HUES48 (cell line): ENCODE results near the gene ANKRD52.
"Not testable (repeated sequence)": the region's sequence is repeated elsewhere in the genome, so short reads cannot be mapped to it uniquely, and the experiment has no call there.

Experiments used
- H3K27ac ChIP-seq: one replicate; pipeline ENCODE4 v1.7.0; 2013; ENCODE audit warnings: low read depth, low read length, inconsistent platforms
- H3K27me3 ChIP-seq: 2 replicates; pipeline ENCODE4 v1.6.1; 2013; ENCODE audit warnings: mild to moderate bottlenecking, low read length; ENCODE audit not compliant: control insufficient read depth, insufficient read depth
- H3K36me3 ChIP-seq: 2 replicates; pipeline ENCODE4 v1.6.1; 2013; ENCODE audit warnings: low read length; ENCODE audit not compliant: control insufficient read depth, insufficient read depth
- H3K4me1 ChIP-seq: 2 replicates; pipeline ENCODE4 v1.6.1; 2013; ENCODE audit warnings: mild to moderate bottlenecking, low read length; ENCODE audit not compliant: control insufficient read depth, insufficient read depth
- H3K4me3 ChIP-seq: 2 replicates; pipeline ENCODE4 v1.5.1; 2013; ENCODE audit warnings: mild to moderate bottlenecking, low read depth, low read length
- H3K9ac ChIP-seq: 2 replicates; pipeline ENCODE4 v1.6.1; 2013; ENCODE audit warnings: mild to moderate bottlenecking, low read depth, low read length, moderate library complexity
- H3K9me3 ChIP-seq: 2 replicates; pipeline ENCODE4 v1.6.1; 2013; ENCODE audit warnings: low read length; ENCODE audit not compliant: control insufficient read depth, insufficient read depth

The ANKRD52 gene

DNA sequence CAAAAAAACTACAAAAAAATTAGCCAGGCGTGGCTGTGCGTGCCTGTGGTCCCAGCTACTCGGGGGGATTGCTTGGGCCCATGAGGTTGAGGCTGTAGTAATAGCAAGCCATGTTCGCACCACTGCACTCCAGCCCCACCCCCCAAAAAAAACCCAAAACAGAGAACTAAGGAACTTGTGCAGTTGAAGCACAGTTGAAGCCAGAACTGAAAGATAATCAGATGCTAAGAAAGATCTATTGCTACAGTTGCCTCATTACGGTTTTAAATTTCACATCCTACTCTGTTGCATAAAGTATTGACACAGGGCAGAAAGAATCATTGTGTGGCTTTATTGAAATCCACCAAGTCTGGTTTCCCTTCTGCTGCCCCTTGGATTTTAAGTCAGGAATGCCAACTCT, 38.1 kb upstream of the ANKRD52 start:
- Histone ChIP-seq H3K9me3 (no peaks in the 10 kb centered on the region), H3K36me3 (peaks cover 35% of the 10 kb centered on the region), H3K4me1 (peaks cover 12% of the 10 kb centered on the region), H3K4me3 (no peak overlapping the region), H3K27ac (no peak overlapping the region), H3K9ac (no peak overlapping the region), H3K27me3 (no peaks in the 10 kb centered on the region)

- H3K9ac ChIP-seq: no peak overlapping the region
- H3K27ac ChIP-seq: no peak overlapping the region
- peaks cover 47% of the 10 kb centered on the region for H3K36me3 ChIP-seq
- H3K27me3 ChIP-seq: no peaks in the 10 kb centered on the region
- no peak overlapping the region for H3K4me3 ChIP-seq
- no peaks in the 10 kb centered on the region for H3K4me1 ChIP-seq
- H3K9me3 ChIP-seq: no peaks in the 10 kb centered on the region
Observed at GRCh38 chr12:56293795-56294194, 35.6 kb upstream of the ANKRD52 start.

DNA sequence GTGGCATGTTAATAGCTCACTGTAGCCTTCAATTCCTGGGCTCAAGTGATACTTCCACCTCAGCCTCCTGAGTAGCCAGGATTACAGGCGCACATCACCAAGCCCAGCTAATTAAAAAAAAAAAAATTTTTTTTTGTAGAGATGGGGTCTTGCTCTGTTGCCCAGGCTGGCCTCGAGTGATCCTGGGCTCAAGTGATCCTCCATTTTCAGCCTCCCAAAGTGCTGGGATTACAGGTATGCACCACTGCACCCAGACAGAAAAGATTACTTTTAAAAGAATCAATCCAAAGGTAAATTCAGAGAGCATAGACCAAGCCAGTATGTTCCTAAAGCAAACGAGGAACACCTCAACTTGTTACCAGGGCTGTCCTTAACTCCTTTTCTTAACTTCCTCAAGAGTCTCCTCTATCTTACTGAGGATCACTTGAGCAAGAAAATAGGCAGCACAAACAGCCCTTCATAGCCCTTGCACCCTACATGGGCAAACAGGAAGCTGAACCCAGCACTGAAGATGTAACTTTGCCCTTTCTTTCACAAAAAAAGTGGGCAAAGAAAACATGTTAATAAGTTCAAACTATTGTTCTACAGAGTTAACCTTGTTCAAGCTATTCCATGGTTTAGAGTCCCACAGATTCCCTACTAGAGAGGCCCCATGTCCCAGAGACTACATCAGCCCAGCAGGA, 30.7 kb upstream of the ANKRD52 start:
- Histone ChIP-seq H3K27me3 (no peaks in the 10 kb centered on the region), H3K9ac (no peak overlapping the region), H3K9me3 (no peaks in the 10 kb centered on the region), H3K4me1 (peaks cover 6% of the 10 kb centered on the region), H3K36me3 (peaks cover 46% of the 10 kb centered on the region), H3K27ac (no peak overlapping the region), H3K4me3 (no peak overlapping the region)

- no peak overlapping the region for H3K27ac ChIP-seq
- H3K9ac ChIP-seq: no peak overlapping the region
- H3K36me3 ChIP-seq: peaks cover 61% of the 10 kb centered on the region
- no peak overlapping the region for H3K4me3 ChIP-seq
- peaks cover 6% of the 10 kb centered on the region for H3K4me1 ChIP-seq
- no peaks in the 10 kb centered on the region for H3K27me3 ChIP-seq
- H3K9me3 ChIP-seq: no peaks in the 10 kb centered on the region
Observed at GRCh38 chr12:56286044-56286830, 28.1 kb upstream of the ANKRD52 start.

DNA sequence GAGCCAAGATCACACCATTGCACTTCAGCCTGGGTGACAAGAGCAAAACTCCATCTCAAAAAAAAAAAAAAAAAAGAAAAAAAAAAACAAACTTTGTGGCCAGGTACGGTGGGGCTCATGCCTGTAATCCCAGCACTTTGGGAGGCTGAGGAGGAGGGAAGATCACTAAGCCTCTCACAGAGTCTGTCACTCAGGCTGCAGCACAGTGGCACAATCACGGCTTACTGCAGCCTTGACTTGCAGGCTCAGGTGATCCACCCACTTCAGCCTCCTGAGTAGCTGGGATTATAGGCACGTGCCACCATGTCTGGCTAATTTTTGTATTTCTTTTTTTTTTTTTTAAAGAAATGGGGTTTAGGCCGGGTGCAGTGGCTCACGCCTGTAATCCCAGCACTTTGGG, 26.1 kb upstream of the ANKRD52 start:
- H3K9me3 ChIP-seq, H3K4me3 ChIP-seq, H3K27ac ChIP-seq, H3K27me3 ChIP-seq, H3K9ac ChIP-seq, H3K4me1 ChIP-seq: not testable (repeated sequence)
- H3K36me3 ChIP-seq: peaks cover 67% of the 10 kb centered on the region

DNA sequence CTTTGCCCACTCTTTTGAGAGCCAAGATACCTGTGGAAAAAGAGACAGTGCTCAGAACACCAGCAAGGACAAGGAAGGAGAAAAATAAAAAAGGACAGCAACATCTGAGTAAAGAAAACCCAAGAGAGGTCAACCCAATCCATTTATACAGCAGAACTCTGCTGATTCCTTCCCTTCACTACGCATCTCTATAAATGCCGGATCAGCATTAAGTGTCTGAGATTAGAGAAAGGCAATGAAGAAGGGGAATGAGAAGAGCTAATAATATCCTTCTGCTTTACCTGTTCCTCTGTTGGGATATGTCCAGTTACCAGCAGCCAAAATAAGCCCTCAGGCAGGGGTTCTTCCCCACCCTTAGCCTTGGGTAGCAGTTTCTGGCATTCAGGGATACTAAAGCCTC, 24.4 kb upstream of the ANKRD52 start:
- Histone ChIP-seq H3K9ac (no peak overlapping the region), H3K4me3 (no peak overlapping the region), H3K27me3 (no peaks in the 10 kb centered on the region), H3K4me1 (peaks cover 6% of the 10 kb centered on the region), H3K9me3 (no peaks in the 10 kb centered on the region), H3K36me3 (peaks cover 84% of the 10 kb centered on the region), H3K27ac (no peak overlapping the region)

GRCh38 chr12:56282030-56282429, 23.8 kb upstream of the ANKRD52 start:
- no peak overlapping the region for H3K27ac ChIP-seq
- H3K9me3 ChIP-seq: no peaks in the 10 kb centered on the region
- H3K4me1 ChIP-seq: peaks cover 6% of the 10 kb centered on the region
- H3K27me3 ChIP-seq: no peaks in the 10 kb centered on the region
- no peak overlapping the region for H3K4me3 ChIP-seq
- H3K9ac ChIP-seq: no peak overlapping the region
- H3K36me3 ChIP-seq: peaks cover 87% of the 10 kb centered on the region

- no peaks in the 10 kb centered on the region for H3K4me1 ChIP-seq
- no peaks in the 10 kb centered on the region for H3K9me3 ChIP-seq
- H3K27me3 ChIP-seq: no peaks in the 10 kb centered on the region
- H3K9ac ChIP-seq: no peak overlapping the region
- no peak overlapping the region for H3K27ac ChIP-seq
- peaks cover 86% of the 10 kb centered on the region for H3K36me3 ChIP-seq
- H3K4me3 ChIP-seq: no peak overlapping the region
Observed at GRCh38 chr12:56280849-56281248, 22.7 kb upstream of the ANKRD52 start.

- Histone ChIP-seq H3K9me3 (no peaks in the 10 kb centered on the region), H3K4me3 (no peak overlapping the region), H3K27ac (no peak overlapping the region), H3K27me3 (no peaks in the 10 kb centered on the region), H3K4me1 (no peaks in the 10 kb centered on the region), H3K9ac (no peak overlapping the region), H3K36me3 (peaks cover 92% of the 10 kb centered on the region)
Observed at GRCh38 chr12:56278905-56279304, 20.7 kb upstream of the ANKRD52 start.

GRCh38 chr12:56274299-56274698, 16.1 kb upstream of the ANKRD52 start:
- no peak overlapping the region for H3K9ac ChIP-seq
- peaks cover 92% of the 10 kb centered on the region for H3K36me3 ChIP-seq
- no peak overlapping the region for H3K27ac ChIP-seq
- H3K9me3 ChIP-seq: no peaks in the 10 kb centered on the region
- H3K4me3 ChIP-seq: no peak overlapping the region
- no peaks in the 10 kb centered on the region for H3K4me1 ChIP-seq
- H3K27me3 ChIP-seq: no peaks in the 10 kb centered on the region

DNA sequence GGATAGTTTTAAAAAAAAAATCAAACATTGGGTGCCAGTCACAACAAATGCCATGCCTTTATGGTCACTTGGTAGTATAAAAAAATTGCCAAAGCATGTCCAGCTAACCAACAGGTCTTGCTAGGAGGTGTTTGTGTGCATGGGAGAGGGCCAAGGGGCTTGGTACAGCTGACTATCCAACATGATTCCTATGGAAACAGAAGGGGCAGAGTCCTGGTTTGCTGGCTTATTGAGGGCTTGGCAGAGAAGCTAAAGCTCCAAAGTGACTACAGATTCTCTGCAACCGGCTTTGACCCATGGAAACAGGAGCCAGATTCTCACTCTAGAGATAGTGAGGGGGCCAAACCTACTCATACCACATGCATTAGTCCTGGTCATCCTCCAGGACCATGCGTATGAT, 14.3 kb upstream of the ANKRD52 start:
- H3K27me3 ChIP-seq, H3K4me1 ChIP-seq, H3K9ac ChIP-seq, H3K4me3 ChIP-seq, H3K9me3 ChIP-seq, H3K27ac ChIP-seq: not testable (repeated sequence)
- H3K36me3 ChIP-seq: peaks cover 78% of the 10 kb centered on the region
